HepG2 (cell line): ENCODE measurements around the gene DMGDH. TPM values are rescaled to one million over a fixed set of nuclear protein-coding genes. Genes with fewer than 3 reads are reported as not detected.
A peak's percentile ranks its signal among the peaks of the same experiment; 100 is the strongest.

Source experiments
- CAMTA2 ChIP-seq: sonication (generic); formaldehyde crosslinking; IDR thresholded peaks from 2 replicates; pipeline ENCODE4 v1.4.0; 2020; ENCODE audit warnings: mild to moderate bottlenecking, missing genetic modification reagents, borderline replicate concordance
- GPN1 ChIP-seq: sonication (generic); formaldehyde crosslinking; IDR thresholded peaks from 2 replicates; pipeline ENCODE4 v1.5.1; 2020; ENCODE audit warnings: missing genetic modification reagents, borderline replicate concordance
- HNF4A ChIP-seq: sonication (generic); formaldehyde crosslinking; IDR thresholded peaks from 2 replicates; pipeline ENCODE4 v1.4.0; 2020; ENCODE audit warnings: missing genetic modification reagents
- KDM6A ChIP-seq: IDR thresholded peaks from 2 replicates; pipeline ENCODE4 v1.6.1; 2016; ENCODE audit warnings: low read depth
- MBNL3 ChIP-seq: fragments of 250-450 bp; sonication (Bioruptor Pico); conservative IDR thresholded peaks from 2 replicates; pipeline ENCODE4 v1.8.0; 2022; ENCODE audit warnings: mild to moderate bottlenecking, inconsistent platforms
- MTERF4 ChIP-seq: sonication (generic); formaldehyde crosslinking; IDR thresholded peaks from 2 replicates; pipeline ENCODE4 v1.8.0; 2023; ENCODE audit warnings: mild to moderate bottlenecking, missing genetic modification reagents
- POLR2AphosphoS5 ChIP-seq: IDR thresholded peaks from 2 replicates; pipeline ENCODE4 v1.6.1; 2012; ENCODE audit warnings: low read depth, low read length
- SRSF9 ChIP-seq: fragments of 200-400 bp; formaldehyde crosslinking; IDR thresholded peaks from 2 replicates; pipeline ENCODE4 v1.6.1; 2018; ENCODE audit warnings: borderline replicate concordance, mild to moderate bottlenecking, low read depth, low read length; ENCODE audit not compliant: insufficient read depth, poor library complexity, severe bottlenecking
- TFDP1 ChIP-seq: IDR thresholded peaks from 2 replicates; pipeline ENCODE4 v1.6.1; 2016; ENCODE audit warnings: missing compliant biosample characterization, missing genetic modification reagents, borderline replicate concordance
- ZKSCAN8 ChIP-seq: IDR thresholded peaks from 2 replicates; pipeline ENCODE4 v1.6.1; 2016; ENCODE audit warnings: borderline replicate concordance, missing genetic modification reagents, missing compliant biosample characterization
- ZNF138 ChIP-seq: sonication (generic); formaldehyde crosslinking; IDR thresholded peaks from 2 replicates; pipeline ENCODE4 v1.5.0; 2020; ENCODE audit warnings: mild to moderate bottlenecking, low read depth, missing genetic modification reagents
- ZNF251 ChIP-seq: sonication (generic); formaldehyde crosslinking; IDR thresholded peaks from 2 replicates; pipeline ENCODE4 v1.9.0; 2021; ENCODE audit warnings: mild to moderate bottlenecking, missing genetic modification reagents
- ZNF383 ChIP-seq: sonication (generic); formaldehyde crosslinking; IDR thresholded peaks from 2 replicates; pipeline ENCODE4 v1.4.0; 2020; ENCODE audit warnings: missing genetic modification reagents, mild to moderate bottlenecking, borderline replicate concordance
- ZNF431 ChIP-seq: sonication (generic); formaldehyde crosslinking; IDR thresholded peaks from 2 replicates; pipeline ENCODE4 v1.9.0; 2022; ENCODE audit warnings: missing genetic modification reagents, low read depth, mild to moderate bottlenecking, borderline replicate concordance
- ZNF44 ChIP-seq: sonication (generic); formaldehyde crosslinking; IDR thresholded peaks from 2 replicates; pipeline ENCODE4 v1.5.1; 2020; ENCODE audit warnings: mild to moderate bottlenecking, missing genetic modification reagents
- ZNF580 ChIP-seq: IDR thresholded peaks from 2 replicates; pipeline ENCODE4 v1.6.1; 2016; ENCODE audit warnings: low read depth, borderline replicate concordance
- ZNF652 ChIP-seq: IDR thresholded peaks from 2 replicates; pipeline ENCODE4 v1.6.1; 2016; ENCODE audit warnings: low read depth, borderline replicate concordance
- ZNF713 ChIP-seq: sonication (generic); formaldehyde crosslinking; IDR thresholded peaks from 2 replicates; pipeline ENCODE4 v1.4.0; 2020; ENCODE audit warnings: mild to moderate bottlenecking, missing genetic modification reagents
- ZNF772 ChIP-seq: sonication (generic); formaldehyde crosslinking; IDR thresholded peaks from 2 replicates; pipeline ENCODE4 v1.5.0; 2020; ENCODE audit warnings: mild to moderate bottlenecking, missing genetic modification reagents
- ZNF776 ChIP-seq: sonication (generic); formaldehyde crosslinking; IDR thresholded peaks from 2 replicates; pipeline ENCODE4 v1.4.0; 2020; ENCODE audit warnings: mild to moderate bottlenecking, missing genetic modification reagents
- ZNF816 ChIP-seq: sonication (generic); formaldehyde crosslinking; IDR thresholded peaks from 2 replicates; pipeline ENCODE4 v1.8.0; 2022; ENCODE audit warnings: missing genetic modification reagents, mild to moderate bottlenecking, borderline replicate concordance
- ZSCAN29 ChIP-seq: sonication (generic); formaldehyde crosslinking; conservative IDR thresholded peaks from 2 replicates; pipeline ENCODE4 v1.4.0; 2020; ENCODE audit warnings: mild to moderate bottlenecking, missing genetic modification reagents
- polyA plus RNA-seq, 8 experiments: library from polyadenylated mRNA; depleted of rRNA in 3 of 8; stranded (reverse) in 7 of 8; unstranded in 1 of 8; fragments of >200 nt; fragmentation: Illumina TruSeq in 4 of 8; extraction: Trizol in 4 of 8; gene quantifications; 2 replicates each; pipeline versions ENCODE4 v1.2.1 to v1.2.3, GENCODE V29; 2011 to 2016; ENCODE audit warnings: low read depth in 4 of 8, missing spikeins in 1 of 8, mixed read lengths in 1 of 8; ENCODE audit not compliant: insufficient read depth in 1 of 8
- total RNA-seq, 5 experiments: library from RNA; depleted of rRNA; stranded (reverse); fragments of >200 nt; fragmentation: Illumina TruSeq; extraction: Trizol; gene quantifications; 2 replicates each; pipeline ENCODE4 v1.2.3, GENCODE V29; 2016; ENCODE audit warnings: low read depth in 1 of 5
- TF ChIP-seq, protein P1 (sequence below): sonication (generic); formaldehyde crosslinking; IDR thresholded peaks from 2 replicates; pipeline ENCODE4 v1.5.1; 2020; ENCODE audit warnings: missing genetic modification reagents, mild to moderate bottlenecking, borderline replicate concordance
- TF ChIP-seq, protein P2 (sequence below): sonication (generic); formaldehyde crosslinking; conservative IDR thresholded peaks from 2 replicates; pipeline ENCODE4 v1.5.0; 2020; ENCODE audit warnings: missing genetic modification reagents

Gene DMGDH
- total and polyA plus RNA-seq, 2 of the 13 experiments (the other 11 are each of a cell fraction or from before 2014, with no cell fraction given): 3.6 to 7.9 TPM

DNA sequence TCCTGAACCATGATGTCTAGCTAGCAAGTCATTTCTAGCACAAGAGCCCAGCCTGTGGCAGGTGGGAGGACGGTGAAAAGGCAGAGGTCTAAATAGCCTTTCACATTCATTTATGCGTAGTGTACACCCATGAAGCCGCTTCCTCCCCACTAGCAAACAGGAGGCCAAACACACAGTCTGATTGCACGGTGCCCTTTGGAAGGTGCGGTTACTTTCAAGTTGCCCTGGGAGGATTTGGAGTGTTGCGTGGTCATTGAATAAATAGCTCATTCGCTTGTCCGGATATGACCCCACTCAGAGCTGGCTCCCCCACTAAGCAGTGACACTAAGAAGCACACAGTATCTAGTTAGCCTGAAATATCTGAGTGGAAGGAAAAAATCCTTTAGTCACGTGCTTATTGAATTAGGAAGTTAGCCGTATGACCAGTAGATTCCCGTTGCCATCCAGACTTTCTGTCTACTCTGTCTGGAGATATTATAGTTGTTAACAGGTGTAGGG lies 83.7 kb downstream of the DMGDH start (continued):
- TF ChIP-seq MTERF4 (CRISPR knock-in tag) (no peak), ZNF138 (CRISPR knock-in tag) (no peak; the same call in 1 of the 2 replicates), ZNF652 (CRISPR knock-in tag) (peak; percentile 83), HNF4A (CRISPR knock-in tag) (peak; percentile 94), GPN1 (CRISPR knock-in tag) (no peak), ZNF713 (no peak), ZNF383 (no peak), ZKSCAN8 (CRISPR knock-in tag) (peak; percentile 93; the same call in 1 of the 2 replicates), ZNF816 (CRISPR knock-in tag) (no peak; the same call in 1 of the 2 replicates), POLR2AphosphoS5 (peak; percentile 89), MBNL3 (CRISPR knock-in tag) (no peak), ZNF776 (no peak), ZNF431 (CRISPR knock-in tag) (peak; percentile 77; the same call in 1 of the 2 replicates), ZNF44 (CRISPR knock-in tag) (peak; percentile 71; the same call in 1 of the 2 replicates), ZNF772 (CRISPR knock-in tag) (peak; percentile 94; the same call in 1 of the 2 replicates), TFDP1 (CRISPR knock-in tag) (peak; percentile 50; the same call in 1 of the 2 replicates), ZSCAN29 (CRISPR knock-in tag) (peak; percentile 97), CAMTA2 (no peak), ZNF580 (CRISPR knock-in tag) (no peak), SRSF9 (no peak), KDM6A (CRISPR knock-in tag) (peak; percentile 94), ZNF251 (CRISPR knock-in tag) (no peak)
- TF ChIP-seq, protein P1, sequence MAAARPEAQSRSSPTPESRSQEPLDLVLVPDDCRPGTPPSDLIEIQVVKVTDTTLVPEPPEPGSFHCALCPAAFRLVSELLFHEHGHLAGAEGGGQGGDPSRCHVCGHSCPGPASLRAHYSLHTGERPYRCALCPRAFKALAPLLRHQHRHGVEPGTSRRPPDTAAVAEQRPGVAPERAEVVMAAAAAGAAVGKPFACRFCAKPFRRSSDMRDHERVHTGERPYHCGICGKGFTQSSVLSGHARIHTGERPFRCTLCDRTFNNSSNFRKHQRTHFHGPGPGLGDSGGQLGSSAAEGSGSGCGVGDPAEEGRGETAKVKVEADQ (CRISPR knock-in tag): no peak
- TF ChIP-seq, protein P2, sequence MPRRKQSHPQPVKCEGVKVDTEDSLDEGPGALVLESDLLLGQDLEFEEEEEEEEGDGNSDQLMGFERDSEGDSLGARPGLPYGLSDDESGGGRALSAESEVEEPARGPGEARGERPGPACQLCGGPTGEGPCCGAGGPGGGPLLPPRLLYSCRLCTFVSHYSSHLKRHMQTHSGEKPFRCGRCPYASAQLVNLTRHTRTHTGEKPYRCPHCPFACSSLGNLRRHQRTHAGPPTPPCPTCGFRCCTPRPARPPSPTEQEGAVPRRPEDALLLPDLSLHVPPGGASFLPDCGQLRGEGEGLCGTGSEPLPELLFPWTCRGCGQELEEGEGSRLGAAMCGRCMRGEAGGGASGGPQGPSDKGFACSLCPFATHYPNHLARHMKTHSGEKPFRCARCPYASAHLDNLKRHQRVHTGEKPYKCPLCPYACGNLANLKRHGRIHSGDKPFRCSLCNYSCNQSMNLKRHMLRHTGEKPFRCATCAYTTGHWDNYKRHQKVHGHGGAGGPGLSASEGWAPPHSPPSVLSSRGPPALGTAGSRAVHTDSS (CRISPR knock-in tag): no peak
